ENCODE data around the gene B4GALNT1. TPM values are rescaled to one million over a fixed set of nuclear protein-coding genes. Genes with fewer than 3 reads are reported as not detected.
A peak's percentile ranks its signal among the peaks of the same experiment; 100 is the strongest.

The B4GALNT1 gene
- total and polyA plus RNA-seq, 9 of the 15 experiments (the other 6 are each of a cell fraction or from before 2014, with no cell fraction given), result 1.0 to 32.2 (median 9.8) TPM

DNA sequence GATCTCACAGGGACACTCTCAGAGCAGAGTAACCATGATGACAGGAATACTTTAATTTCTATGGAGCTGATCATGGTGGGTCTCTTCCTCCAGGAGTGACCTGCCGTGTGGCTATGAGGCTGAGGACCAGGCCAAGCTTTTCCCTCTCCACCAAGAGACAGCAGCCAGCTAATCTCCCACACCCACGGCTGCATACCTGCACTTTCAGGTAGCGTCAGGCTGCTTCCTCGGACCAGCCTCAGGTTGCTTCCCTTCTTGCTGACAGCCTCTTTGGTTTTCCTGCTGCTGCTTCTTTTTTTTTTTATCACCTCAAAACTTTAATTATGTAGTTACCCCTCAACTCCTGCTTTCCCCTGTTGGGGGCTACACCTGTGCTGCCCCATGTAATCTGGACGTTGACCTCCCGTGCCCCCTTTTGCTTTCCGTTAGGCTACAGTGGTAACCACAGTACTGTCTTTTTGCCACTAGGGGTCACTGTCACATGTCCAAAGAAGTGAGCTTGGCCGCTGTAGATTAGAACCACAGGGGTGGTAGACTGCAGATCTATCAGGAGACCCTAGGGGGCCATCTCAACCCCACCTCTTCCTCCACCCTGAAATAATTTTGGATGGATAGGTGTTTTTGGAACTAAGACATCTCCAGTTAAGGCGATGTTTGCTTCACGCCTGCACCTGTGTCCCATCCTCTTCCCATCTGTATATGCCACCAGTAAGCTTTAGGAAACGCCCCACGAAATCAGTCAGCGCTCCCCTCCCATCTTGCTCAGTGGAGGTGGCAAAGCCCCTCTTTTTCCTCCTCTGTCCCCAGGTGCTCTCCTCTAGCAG is 49.8 kb downstream of the B4GALNT1 start (continued):
- TF ChIP-seq, protein P1, sequence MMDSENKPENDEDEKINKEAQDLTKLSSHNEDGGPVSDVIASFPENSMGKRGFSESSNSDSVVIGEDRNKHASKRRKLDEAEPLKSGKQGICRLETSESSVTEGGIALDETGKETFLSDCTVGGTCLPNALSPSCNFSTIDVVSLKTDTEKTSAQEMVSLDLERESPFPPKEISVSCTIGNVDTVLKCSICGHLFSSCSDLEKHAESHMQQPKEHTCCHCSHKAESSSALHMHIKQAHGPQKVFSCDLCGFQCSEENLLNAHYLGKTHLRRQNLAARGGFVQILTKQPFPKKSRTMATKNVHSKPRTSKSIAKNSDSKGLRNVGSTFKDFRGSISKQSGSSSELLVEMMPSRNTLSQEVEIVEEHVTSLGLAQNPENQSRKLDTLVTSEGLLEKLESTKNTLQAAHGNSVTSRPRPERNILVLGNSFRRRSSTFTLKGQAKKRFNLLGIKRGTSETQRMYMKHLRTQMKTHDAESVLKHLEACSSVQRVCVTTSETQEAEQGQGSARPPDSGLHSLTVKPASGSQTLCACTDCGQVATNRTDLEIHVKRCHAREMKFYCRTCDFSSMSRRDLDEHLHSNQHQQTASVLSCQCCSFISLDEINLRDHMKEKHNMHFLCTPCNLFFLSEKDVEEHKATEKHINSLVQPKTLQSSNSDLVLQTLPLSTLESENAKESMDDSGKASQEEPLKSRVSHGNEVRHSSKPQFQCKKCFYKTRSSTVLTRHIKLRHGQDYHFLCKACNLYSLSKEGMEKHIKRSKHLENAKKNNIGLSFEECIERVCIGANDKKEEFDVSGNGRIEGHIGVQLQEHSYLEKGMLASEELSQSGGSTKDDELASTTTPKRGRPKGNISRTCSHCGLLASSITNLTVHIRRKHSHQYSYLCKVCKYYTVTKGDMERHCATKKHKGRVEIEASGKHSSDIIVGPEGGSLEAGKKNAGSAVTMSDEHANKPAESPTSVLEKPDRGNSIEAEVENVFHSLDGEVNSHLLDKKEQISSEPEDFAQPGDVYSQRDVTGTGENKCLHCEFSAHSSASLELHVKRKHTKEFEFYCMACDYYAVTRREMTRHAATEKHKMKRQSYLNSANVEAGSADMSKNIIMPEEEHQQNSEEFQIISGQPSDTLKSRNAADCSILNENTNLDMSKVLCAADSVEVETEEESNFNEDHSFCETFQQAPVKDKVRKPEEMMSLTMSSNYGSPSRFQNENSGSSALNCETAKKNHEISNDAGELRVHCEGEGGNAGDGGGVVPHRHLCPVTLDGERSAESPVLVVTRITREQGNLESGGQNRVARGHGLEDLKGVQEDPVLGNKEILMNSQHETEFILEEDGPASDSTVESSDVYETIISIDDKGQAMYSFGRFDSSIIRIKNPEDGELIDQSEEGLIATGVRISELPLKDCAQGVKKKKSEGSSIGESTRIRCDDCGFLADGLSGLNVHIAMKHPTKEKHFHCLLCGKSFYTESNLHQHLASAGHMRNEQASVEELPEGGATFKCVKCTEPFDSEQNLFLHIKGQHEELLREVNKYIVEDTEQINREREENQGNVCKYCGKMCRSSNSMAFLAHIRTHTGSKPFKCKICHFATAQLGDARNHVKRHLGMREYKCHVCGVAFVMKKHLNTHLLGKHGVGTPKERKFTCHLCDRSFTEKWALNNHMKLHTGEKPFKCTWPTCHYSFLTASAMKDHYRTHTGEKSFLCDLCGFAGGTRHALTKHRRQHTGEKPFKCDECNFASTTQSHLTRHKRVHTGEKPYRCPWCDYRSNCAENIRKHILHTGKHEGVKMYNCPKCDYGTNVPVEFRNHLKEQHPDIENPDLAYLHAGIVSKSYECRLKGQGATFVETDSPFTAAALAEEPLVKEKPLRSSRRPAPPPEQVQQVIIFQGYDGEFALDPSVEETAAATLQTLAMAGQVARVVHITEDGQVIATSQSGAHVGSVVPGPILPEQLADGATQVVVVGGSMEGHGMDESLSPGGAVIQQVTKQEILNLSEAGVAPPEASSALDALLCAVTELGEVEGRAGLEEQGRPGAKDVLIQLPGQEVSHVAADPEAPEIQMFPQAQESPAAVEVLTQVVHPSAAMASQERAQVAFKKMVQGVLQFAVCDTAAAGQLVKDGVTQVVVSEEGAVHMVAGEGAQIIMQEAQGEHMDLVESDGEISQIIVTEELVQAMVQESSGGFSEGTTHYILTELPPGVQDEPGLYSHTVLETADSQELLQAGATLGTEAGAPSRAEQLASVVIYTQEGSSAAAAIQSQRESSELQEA (IDR thresholded peaks at IDR 0.05; ENCODE audit: low read depth), result 0 out of 2 replicates have a peak, but pooled peaks have one; percentile 25
- 0 out of 2 replicates have a peak, but pooled peaks have one; percentile 57 for TF ChIP-seq HDGF (IDR thresholded peaks at IDR 0.05)
- TF ChIP-seq BHLHE40 (IDR thresholded peaks at IDR 0.05; ENCODE audit: low read length), result peak; percentile 52; the same call in 1 of the 2 replicates
- peak in 1 of 2 experiments; percentile 23; a peak in 1 of 4 replicates for TF ChIP-seq TBL1XR1 (IDR thresholded peaks at IDR 0.05; ENCODE audit: low read length in 2 of 2)
- TF ChIP-seq MYNN (IDR thresholded peaks at IDR 0.05), result 0 out of 2 replicates have a peak, but pooled peaks have one; percentile 62
- no peak for TF ChIP-seq MYNN (CRISPR knock-in tag; IDR thresholded peaks at IDR 0.05)
- TF ChIP-seq NFE2L1 (tag; IDR thresholded peaks at IDR 0.05; ENCODE audit: borderline replicate concordance, low read depth), result no peak
- no peak for TF ChIP-seq DIDO1 (tag; IDR thresholded peaks at IDR 0.05; ENCODE audit: low read depth)
- TF ChIP-seq E2F3 (CRISPR knock-in tag; IDR thresholded peaks at IDR 0.05), result no peak
- TF ChIP-seq IRF2 (CRISPR knock-in tag; IDR thresholded peaks at IDR 0.05), result no peak
- TF ChIP-seq, protein P2, sequence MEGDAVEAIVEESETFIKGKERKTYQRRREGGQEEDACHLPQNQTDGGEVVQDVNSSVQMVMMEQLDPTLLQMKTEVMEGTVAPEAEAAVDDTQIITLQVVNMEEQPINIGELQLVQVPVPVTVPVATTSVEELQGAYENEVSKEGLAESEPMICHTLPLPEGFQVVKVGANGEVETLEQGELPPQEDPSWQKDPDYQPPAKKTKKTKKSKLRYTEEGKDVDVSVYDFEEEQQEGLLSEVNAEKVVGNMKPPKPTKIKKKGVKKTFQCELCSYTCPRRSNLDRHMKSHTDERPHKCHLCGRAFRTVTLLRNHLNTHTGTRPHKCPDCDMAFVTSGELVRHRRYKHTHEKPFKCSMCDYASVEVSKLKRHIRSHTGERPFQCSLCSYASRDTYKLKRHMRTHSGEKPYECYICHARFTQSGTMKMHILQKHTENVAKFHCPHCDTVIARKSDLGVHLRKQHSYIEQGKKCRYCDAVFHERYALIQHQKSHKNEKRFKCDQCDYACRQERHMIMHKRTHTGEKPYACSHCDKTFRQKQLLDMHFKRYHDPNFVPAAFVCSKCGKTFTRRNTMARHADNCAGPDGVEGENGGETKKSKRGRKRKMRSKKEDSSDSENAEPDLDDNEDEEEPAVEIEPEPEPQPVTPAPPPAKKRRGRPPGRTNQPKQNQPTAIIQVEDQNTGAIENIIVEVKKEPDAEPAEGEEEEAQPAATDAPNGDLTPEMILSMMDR (IDR thresholded peaks at IDR 0.05 in 2 of 3, conservative IDR thresholded peaks at IDR 0.05 in 1 of 3; ENCODE audit: insufficient read depth in 2 of 3, low read depth in 1 of 3, low read length in 3 of 3), result peak; percentile 97 to 99 (median 99)
- TF ChIP-seq SMC3 (conservative IDR thresholded peaks at IDR 0.05; ENCODE audit: insufficient read depth, low read depth, low read length), result peak; percentile 92
- peak; percentile 44; the same call in 1 of the 2 replicates for TF ChIP-seq STAG1 (CRISPR knock-in tag; IDR thresholded peaks at IDR 0.05; ENCODE audit: borderline replicate concordance)
